HepG2 (cell line): ENCODE results near the gene GTF2H3. TPM values are rescaled to one million over a fixed set of nuclear protein-coding genes. Genes with fewer than 3 reads are reported as not detected.
A peak's percentile ranks its signal among the peaks of the same experiment; 100 is the strongest.

ENCODE experiments used
- ATF7 ChIP-seq, 2 experiments: fragments of 450-650 bp in 1 of 2; sonication (generic) in 1 of 2; formaldehyde crosslinking in 1 of 2; IDR thresholded peaks; 2 replicates each; pipeline versions ENCODE4 v1.4.0 to v1.6.1; 2016 to 2020; ENCODE audit warnings: antibody characterized with exemption in 1 of 2, mild to moderate bottlenecking in 1 of 2, missing genetic modification reagents in 1 of 2
- CENPT ChIP-seq: sonication (generic); formaldehyde crosslinking; IDR thresholded peaks from 2 replicates; pipeline ENCODE4 v1.8.0; 2022; ENCODE audit warnings: low read depth, mild to moderate bottlenecking, moderate library complexity, missing genetic modification reagents
- CHD2 ChIP-seq: IDR thresholded peaks from 2 replicates; pipeline ENCODE4 v1.6.1; 2011; ENCODE audit warnings: low read depth, low read length, improper control_type of control experiment
- ELF1 ChIP-seq: sonication (generic); formaldehyde crosslinking; IDR thresholded peaks from 2 replicates; pipeline ENCODE4 v1.4.0; 2020; ENCODE audit warnings: missing genetic modification reagents
- TMF1 ChIP-seq: sonication (generic); formaldehyde crosslinking; IDR thresholded peaks from 2 replicates; pipeline ENCODE4 v1.8.1; 2022; ENCODE audit warnings: low read depth, missing genetic modification reagents
- ZBTB20 ChIP-seq: sonication (generic); formaldehyde crosslinking; IDR thresholded peaks from 2 replicates; pipeline ENCODE4 v1.8.1; 2023; ENCODE audit warnings: missing genetic modification reagents, low read depth, mild to moderate bottlenecking, borderline replicate concordance
- ZMYM4 ChIP-seq: sonication (generic); formaldehyde crosslinking; IDR thresholded peaks from 2 replicates; pipeline ENCODE4 v1.8.1; 2023; ENCODE audit warnings: mild to moderate bottlenecking, missing genetic modification reagents
- ZNF256 ChIP-seq: sonication (generic); formaldehyde crosslinking; conservative IDR thresholded peaks from 2 replicates; pipeline ENCODE4 v1.4.0; 2020; ENCODE audit warnings: missing genetic modification reagents
- ZNF260 ChIP-seq: sonication (generic); formaldehyde crosslinking; IDR thresholded peaks from 2 replicates; pipeline ENCODE4 v1.4.0; 2020; ENCODE audit warnings: missing genetic modification reagents, low read depth, mild to moderate bottlenecking, borderline replicate concordance
- ZNF407 ChIP-seq: sonication (generic); formaldehyde crosslinking; IDR thresholded peaks from one replicate; pipeline ENCODE4 v1.5.1; 2020; ENCODE audit warnings: mild to moderate bottlenecking, missing genetic modification reagents; ENCODE audit errors: not compliant biosample characterization
- ZNF709 ChIP-seq: sonication (generic); formaldehyde crosslinking; IDR thresholded peaks from 2 replicates; pipeline ENCODE4 v1.5.0; 2020; ENCODE audit warnings: mild to moderate bottlenecking, missing genetic modification reagents
- ZNF724P ChIP-seq: sonication (generic); formaldehyde crosslinking; IDR thresholded peaks from 2 replicates; pipeline ENCODE4 v1.8.0; 2022; ENCODE audit warnings: missing genetic modification reagents, borderline replicate concordance
- ZNF761 ChIP-seq: sonication (generic); formaldehyde crosslinking; conservative IDR thresholded peaks from 2 replicates; pipeline ENCODE4 v1.4.0; 2020; ENCODE audit warnings: mild to moderate bottlenecking, missing genetic modification reagents
- ZNF776 ChIP-seq: sonication (generic); formaldehyde crosslinking; IDR thresholded peaks from 2 replicates; pipeline ENCODE4 v1.4.0; 2020; ENCODE audit warnings: mild to moderate bottlenecking, missing genetic modification reagents
- polyA plus RNA-seq, 8 experiments: library from polyadenylated mRNA; depleted of rRNA in 3 of 8; stranded (reverse) in 7 of 8; unstranded in 1 of 8; fragments of >200 nt; fragmentation: Illumina TruSeq in 4 of 8; extraction: Trizol in 4 of 8; gene quantifications; 2 replicates each; pipeline versions ENCODE4 v1.2.1 to v1.2.3, GENCODE V29; 2011 to 2016; ENCODE audit warnings: low read depth in 4 of 8, missing spikeins in 1 of 8, mixed read lengths in 1 of 8; ENCODE audit not compliant: insufficient read depth in 1 of 8
- total RNA-seq, 5 experiments: library from RNA; depleted of rRNA; stranded (reverse); fragments of >200 nt; fragmentation: Illumina TruSeq; extraction: Trizol; gene quantifications; 2 replicates each; pipeline ENCODE4 v1.2.3, GENCODE V29; 2016; ENCODE audit warnings: low read depth in 1 of 5
- TF ChIP-seq, protein P1 (sequence below): sonication (generic); formaldehyde crosslinking; conservative IDR thresholded peaks from 2 replicates; pipeline ENCODE4 v1.8.0; 2022; ENCODE audit warnings: mild to moderate bottlenecking, moderate library complexity, missing genetic modification reagents
- TF ChIP-seq, protein P2 (sequence below): sonication (generic); formaldehyde crosslinking; IDR thresholded peaks from 2 replicates; pipeline ENCODE4 v1.5.0; 2020; ENCODE audit warnings: mild to moderate bottlenecking, missing genetic modification reagents, moderate library complexity

Gene GTF2H3
- total and polyA plus RNA-seq, 2 of the 13 experiments (the other 11 are each of a cell fraction or from before 2014, with no cell fraction given) = 35.8 to 58.8 TPM

DNA sequence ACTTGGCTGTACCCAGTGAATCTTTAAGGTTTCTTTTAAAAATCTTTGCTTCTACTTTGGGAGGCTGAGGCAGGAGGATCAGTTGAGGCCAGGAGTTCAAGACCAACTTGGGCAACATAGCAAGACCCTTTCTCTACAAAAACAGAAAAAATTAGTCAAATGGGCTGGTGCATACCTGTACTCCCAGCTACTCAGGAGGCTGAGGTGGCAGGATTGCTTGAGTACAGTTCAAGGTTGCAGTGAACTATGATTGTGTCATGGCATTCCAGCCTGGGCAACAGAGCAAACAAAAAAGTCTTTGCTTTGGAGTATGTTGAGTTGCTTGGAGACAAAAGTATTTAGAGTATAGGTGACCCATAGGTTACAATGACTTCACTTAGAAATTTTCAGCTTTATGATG lies 37.9 kb upstream of the GTF2H3 start (continued):
- TF ChIP-seq ATF7 (IDR thresholded peaks at IDR 0.05) (peak; percentile 80), ATF7 (CRISPR knock-in tag; IDR thresholded peaks at IDR 0.05) (no peak), ZNF724P (CRISPR knock-in tag) (no peak), CHD2 (no peak), ZNF709 (CRISPR knock-in tag) (no peak), ELF1 (CRISPR knock-in tag) (no peak), ZNF761 (no peak), CENPT (no peak), ZNF256 (CRISPR knock-in tag) (no peak), ZMYM4 (CRISPR knock-in tag) (no peak), TMF1 (CRISPR knock-in tag) (no peak), ZBTB20 (CRISPR knock-in tag) (peak; percentile 62; the same call in 1 of the 2 replicates), ZNF407 (CRISPR knock-in tag) (no peak), ZNF776 (no peak), ZNF260 (CRISPR knock-in tag) (no peak)
- TF ChIP-seq, protein P1, sequence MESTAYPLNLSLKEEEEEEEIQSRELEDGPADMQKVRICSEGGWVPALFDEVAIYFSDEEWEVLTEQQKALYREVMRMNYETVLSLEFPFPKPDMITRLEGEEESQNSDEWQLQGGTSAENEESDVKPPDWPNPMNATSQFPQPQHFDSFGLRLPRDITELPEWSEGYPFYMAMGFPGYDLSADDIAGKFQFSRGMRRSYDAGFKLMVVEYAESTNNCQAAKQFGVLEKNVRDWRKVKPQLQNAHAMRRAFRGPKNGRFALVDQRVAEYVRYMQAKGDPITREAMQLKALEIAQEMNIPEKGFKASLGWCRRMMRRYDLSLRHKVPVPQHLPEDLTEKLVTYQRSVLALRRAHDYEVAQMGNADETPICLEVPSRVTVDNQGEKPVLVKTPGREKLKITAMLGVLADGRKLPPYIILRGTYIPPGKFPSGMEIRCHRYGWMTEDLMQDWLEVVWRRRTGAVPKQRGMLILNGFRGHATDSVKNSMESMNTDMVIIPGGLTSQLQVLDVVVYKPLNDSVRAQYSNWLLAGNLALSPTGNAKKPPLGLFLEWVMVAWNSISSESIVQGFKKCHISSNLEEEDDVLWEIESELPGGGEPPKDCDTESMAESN = 0 out of 2 replicates have a peak, but pooled peaks have one; percentile 22
- TF ChIP-seq, protein P2, sequence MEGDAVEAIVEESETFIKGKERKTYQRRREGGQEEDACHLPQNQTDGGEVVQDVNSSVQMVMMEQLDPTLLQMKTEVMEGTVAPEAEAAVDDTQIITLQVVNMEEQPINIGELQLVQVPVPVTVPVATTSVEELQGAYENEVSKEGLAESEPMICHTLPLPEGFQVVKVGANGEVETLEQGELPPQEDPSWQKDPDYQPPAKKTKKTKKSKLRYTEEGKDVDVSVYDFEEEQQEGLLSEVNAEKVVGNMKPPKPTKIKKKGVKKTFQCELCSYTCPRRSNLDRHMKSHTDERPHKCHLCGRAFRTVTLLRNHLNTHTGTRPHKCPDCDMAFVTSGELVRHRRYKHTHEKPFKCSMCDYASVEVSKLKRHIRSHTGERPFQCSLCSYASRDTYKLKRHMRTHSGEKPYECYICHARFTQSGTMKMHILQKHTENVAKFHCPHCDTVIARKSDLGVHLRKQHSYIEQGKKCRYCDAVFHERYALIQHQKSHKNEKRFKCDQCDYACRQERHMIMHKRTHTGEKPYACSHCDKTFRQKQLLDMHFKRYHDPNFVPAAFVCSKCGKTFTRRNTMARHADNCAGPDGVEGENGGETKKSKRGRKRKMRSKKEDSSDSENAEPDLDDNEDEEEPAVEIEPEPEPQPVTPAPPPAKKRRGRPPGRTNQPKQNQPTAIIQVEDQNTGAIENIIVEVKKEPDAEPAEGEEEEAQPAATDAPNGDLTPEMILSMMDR (CRISPR knock-in tag) = no peak
- TF ChIP-seq, all 625 proteins: peak for 116
